Keratinocyte (primary cell): ENCODE data around the gene METTL24. TPM values are rescaled to one million over a fixed set of nuclear protein-coding genes. Genes with fewer than 3 reads are reported as not detected.

Source experiments
- DNase-seq: peaks from one replicate; pipeline ENCODE4 v3.0.0-alpha.2; 2011; ENCODE audit warnings: low read depth, missing footprints, low spot score
- FAIRE-seq: peaks from 2 replicates; lab custom pipeline; 2011; peaks lifted over from hg19 to GRCh38; lab: Jason Lieb, UNC
- H2AFZ ChIP-seq: 2 replicates; pipeline ENCODE4 v1.6.0; 2012; ENCODE audit warnings: low read length, control low read depth, inconsistent platforms; ENCODE audit not compliant: control insufficient read depth
- H3K27ac ChIP-seq: 2 replicates; pipeline ENCODE4 v1.5.1; 2011; ENCODE audit warnings: low read length; ENCODE audit not compliant: control insufficient read depth, insufficient read depth
- H3K27me3 ChIP-seq: 3 replicates; pipeline ENCODE4 v1.6.0; 2011; ENCODE audit warnings: low read length; ENCODE audit not compliant: control insufficient read depth, insufficient read depth; ENCODE audit errors: extremely low read depth
- H3K36me3 ChIP-seq, 2 experiments: 2 replicates in 1 of 2; 3 replicates in 1 of 2; pipeline ENCODE4 v1.5.1; 2011; ENCODE audit warnings: low read length in 2 of 2, mild to moderate bottlenecking in 1 of 2; ENCODE audit not compliant: control insufficient read depth in 2 of 2, insufficient read depth in 2 of 2; ENCODE audit errors: extremely low read depth in 1 of 2
- H3K4me1 ChIP-seq: 3 replicates; pipeline ENCODE4 v1.5.1; 2011; ENCODE audit warnings: low read length; ENCODE audit not compliant: control insufficient read depth, insufficient read depth; ENCODE audit errors: extremely low read depth
- H3K4me2 ChIP-seq: 3 replicates; pipeline ENCODE4 v1.6.0; 2011; ENCODE audit warnings: low read depth, low read length; ENCODE audit not compliant: control insufficient read depth, insufficient read depth; ENCODE audit errors: extremely low read depth
- H3K4me3 ChIP-seq, 3 experiments: fragments of 200-600 bp in 1 of 3; sonication (generic) in 1 of 3; 2 replicates in 2 of 3; 3 replicates in 1 of 3; pipeline ENCODE4 v1.5.1; 2011 to 2016; ENCODE audit warnings: low read length in 3 of 3, mild to moderate bottlenecking in 3 of 3, control low read depth in 2 of 3, inconsistent platforms in 1 of 3, low read depth in 1 of 3, mixed read lengths in 1 of 3, mixed run types in 1 of 3, moderate library complexity in 1 of 3; ENCODE audit not compliant: control insufficient read depth in 2 of 3, insufficient read depth in 2 of 3; ENCODE audit errors: extremely low read depth in 1 of 3
- H3K79me2 ChIP-seq: 2 replicates; pipeline ENCODE4 v1.6.0; 2012; ENCODE audit warnings: low read length; ENCODE audit not compliant: control insufficient read depth, insufficient read depth
- H3K9ac ChIP-seq: 3 replicates; pipeline ENCODE4 v1.6.0; 2011; ENCODE audit warnings: low read length; ENCODE audit not compliant: control insufficient read depth, insufficient read depth; ENCODE audit errors: extremely low read depth
- H3K9me1 ChIP-seq: 3 replicates; pipeline ENCODE4 v1.6.0; 2011; ENCODE audit warnings: low read length; ENCODE audit not compliant: control insufficient read depth, insufficient read depth; ENCODE audit errors: extremely low read depth
- H3K9me3 ChIP-seq: 2 replicates; pipeline ENCODE4 v1.5.1; 2012; ENCODE audit warnings: low read depth, low read length; ENCODE audit not compliant: control insufficient read depth
- H4K20me1 ChIP-seq: 3 replicates; pipeline ENCODE4 v1.6.0; 2011; ENCODE audit warnings: low read length; ENCODE audit not compliant: control insufficient read depth, insufficient read depth; ENCODE audit errors: extremely low read depth
- EZH2 ChIP-seq: IDR thresholded peaks from one replicate; pipeline ENCODE4 v1.6.1; 2012; ENCODE audit warnings: inconsistent platforms, mild to moderate bottlenecking, low read length, moderate library complexity
- dilution Hi-C: fragments of 300-500 bp; cut with MboI; formaldehyde crosslinking; loops from one replicate; pipeline ENCODE4 v1.7.0; 2020; ENCODE audit warnings: low sequenced_read_pairs; ENCODE audit not compliant: extremely low pct_ligation_motif_present
- polyA plus RNA-seq, 5 experiments: library from polyadenylated mRNA; depleted of rRNA in 3 of 5; stranded (reverse) in 3 of 5; stranded (forward) in 1 of 5; unstranded in 1 of 5; fragments of >200 nt; gene quantifications; 1 replicate in 1 of 5; 2 replicates in 3 of 5; 3 replicates in 1 of 5; pipeline versions ENCODE4 v1.2.1 to v1.2.3, GENCODE V29; 2011 to 2012; ENCODE audit warnings: missing spikeins in 2 of 5, low read depth in 1 of 5, low replicate concordance in 1 of 5
- TF ChIP-seq, protein P1 (sequence below), 3 experiments: IDR thresholded peaks in 1 of 3; conservative IDR thresholded peaks in 1 of 3; optimal IDR thresholded peaks in 1 of 3; 2 replicates in 2 of 3; 3 replicates in 1 of 3; pipeline versions ENCODE3 to v1.5.1; 2011; ENCODE audit warnings: low read length in 3 of 3, mild to moderate bottlenecking in 3 of 3, moderate library complexity in 2 of 3, control low read depth in 1 of 3, inconsistent platforms in 1 of 3; ENCODE audit not compliant: insufficient read depth in 2 of 3; ENCODE audit errors: extremely low read depth in 1 of 3

The METTL24 gene
- polyA plus RNA-seq, 1 donor (not counting 4 experiments of a cell fraction or from before 2014, with no cell fraction given), result not detected

DNA sequence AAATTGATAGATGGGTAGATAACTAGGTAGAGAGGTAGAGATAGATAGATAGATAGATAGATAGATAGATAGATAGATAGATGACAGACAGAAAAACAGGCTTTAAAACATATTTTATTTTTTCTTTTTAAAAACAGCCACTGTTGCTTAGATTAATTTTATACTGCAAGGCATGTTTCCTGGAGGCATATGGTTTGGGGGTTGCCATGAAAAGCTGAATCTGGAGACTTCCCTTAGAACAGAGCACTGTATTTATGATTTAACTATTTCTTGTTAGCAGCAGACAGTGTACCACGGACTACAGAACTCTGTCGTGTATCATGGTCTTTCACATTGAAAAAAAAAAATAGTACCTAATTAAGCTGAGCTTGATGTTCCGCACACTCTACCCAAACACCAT is 38.8 kb downstream of the METTL24 start:
- no peak for FAIRE-seq
- H3K27ac ChIP-seq, result no peak overlapping the region
- no peaks in the 10 kb centered on the region for H3K27me3 ChIP-seq
- no peaks in the 10 kb centered on the region for H3K79me2 ChIP-seq
- no peak overlapping the region for H3K4me2 ChIP-seq
- TF ChIP-seq, protein P1, sequence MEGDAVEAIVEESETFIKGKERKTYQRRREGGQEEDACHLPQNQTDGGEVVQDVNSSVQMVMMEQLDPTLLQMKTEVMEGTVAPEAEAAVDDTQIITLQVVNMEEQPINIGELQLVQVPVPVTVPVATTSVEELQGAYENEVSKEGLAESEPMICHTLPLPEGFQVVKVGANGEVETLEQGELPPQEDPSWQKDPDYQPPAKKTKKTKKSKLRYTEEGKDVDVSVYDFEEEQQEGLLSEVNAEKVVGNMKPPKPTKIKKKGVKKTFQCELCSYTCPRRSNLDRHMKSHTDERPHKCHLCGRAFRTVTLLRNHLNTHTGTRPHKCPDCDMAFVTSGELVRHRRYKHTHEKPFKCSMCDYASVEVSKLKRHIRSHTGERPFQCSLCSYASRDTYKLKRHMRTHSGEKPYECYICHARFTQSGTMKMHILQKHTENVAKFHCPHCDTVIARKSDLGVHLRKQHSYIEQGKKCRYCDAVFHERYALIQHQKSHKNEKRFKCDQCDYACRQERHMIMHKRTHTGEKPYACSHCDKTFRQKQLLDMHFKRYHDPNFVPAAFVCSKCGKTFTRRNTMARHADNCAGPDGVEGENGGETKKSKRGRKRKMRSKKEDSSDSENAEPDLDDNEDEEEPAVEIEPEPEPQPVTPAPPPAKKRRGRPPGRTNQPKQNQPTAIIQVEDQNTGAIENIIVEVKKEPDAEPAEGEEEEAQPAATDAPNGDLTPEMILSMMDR (optimal IDR thresholded peaks at IDR 0.05 in 1 of 3, IDR thresholded peaks at IDR 0.05 in 1 of 3, conservative IDR thresholded peaks at IDR 0.05 in 1 of 3; ENCODE audit: extremely low read depth in 1 of 3, insufficient read depth in 2 of 3, low read length in 3 of 3), result no peak
- no peak for TF ChIP-seq EZH2
- H3K4me3 ChIP-seq, result no peak overlapping the region
- no peaks in the 10 kb centered on the region for H3K9me1 ChIP-seq
- dilution Hi-C loops, result no loop called here
- DNase-seq, result no peak
- no peaks in the 10 kb centered on the region for H3K4me1 ChIP-seq
- no peaks in the 10 kb centered on the region for H3K9me3 ChIP-seq
- no peak overlapping the region for H3K9ac ChIP-seq
- H2AFZ ChIP-seq, result no peak overlapping the region
- H3K36me3 ChIP-seq, result no peaks in the 10 kb centered on the region
- H4K20me1 ChIP-seq, result no peaks in the 10 kb centered on the region

DNA sequence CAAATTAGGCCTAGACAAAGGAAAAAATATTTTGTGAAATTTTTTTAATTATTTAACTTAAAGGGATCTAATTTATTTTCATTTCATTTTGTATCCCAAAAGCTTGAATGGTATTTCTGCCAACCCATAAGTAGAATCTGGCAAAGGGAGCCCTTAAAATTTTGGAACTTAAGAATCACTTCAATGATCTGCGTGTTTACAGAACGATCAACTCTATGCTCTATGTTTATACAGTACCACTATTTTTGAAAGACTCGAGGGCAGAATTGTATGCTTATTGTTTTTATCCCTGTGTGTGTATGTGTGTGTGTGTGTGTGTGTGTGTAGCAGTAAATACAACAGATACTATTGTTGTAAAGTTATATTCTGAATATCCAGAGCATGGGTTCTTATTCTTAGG is 39.2 kb downstream of the METTL24 start:
- H3K9ac ChIP-seq, result no peak overlapping the region
- H3K9me3 ChIP-seq, result no peaks in the 10 kb centered on the region
- H3K4me3 ChIP-seq, result no peak overlapping the region
- no peak for TF ChIP-seq EZH2
- TF ChIP-seq, protein P1 (optimal IDR thresholded peaks at IDR 0.05 in 1 of 3, IDR thresholded peaks at IDR 0.05 in 1 of 3, conservative IDR thresholded peaks at IDR 0.05 in 1 of 3; ENCODE audit: extremely low read depth in 1 of 3, insufficient read depth in 2 of 3, low read length in 3 of 3), result no peak
- no peaks in the 10 kb centered on the region for H3K9me1 ChIP-seq
- H3K79me2 ChIP-seq, result no peaks in the 10 kb centered on the region
- H3K4me2 ChIP-seq, result no peak overlapping the region
- H3K27ac ChIP-seq, result no peak overlapping the region
- no peak overlapping the region for H2AFZ ChIP-seq
- H3K36me3 ChIP-seq, result no peaks in the 10 kb centered on the region
- H3K4me1 ChIP-seq, result no peaks in the 10 kb centered on the region
- dilution Hi-C loops, result no loop called here
- FAIRE-seq (no peak), DNase-seq (no peak)
- no peaks in the 10 kb centered on the region for H4K20me1 ChIP-seq
- H3K27me3 ChIP-seq, result no peaks in the 10 kb centered on the region
